ENCODE results near the gene PFKFB2. TPM values are rescaled to one million over a fixed set of nuclear protein-coding genes. Genes with fewer than 3 reads are reported as not detected.

PFKFB2 gene
- polyA plus RNA-seq, 2 of the 4 experiments (the other 2 are of a cell fraction): 7.4 to 8.4 TPM

DNA sequence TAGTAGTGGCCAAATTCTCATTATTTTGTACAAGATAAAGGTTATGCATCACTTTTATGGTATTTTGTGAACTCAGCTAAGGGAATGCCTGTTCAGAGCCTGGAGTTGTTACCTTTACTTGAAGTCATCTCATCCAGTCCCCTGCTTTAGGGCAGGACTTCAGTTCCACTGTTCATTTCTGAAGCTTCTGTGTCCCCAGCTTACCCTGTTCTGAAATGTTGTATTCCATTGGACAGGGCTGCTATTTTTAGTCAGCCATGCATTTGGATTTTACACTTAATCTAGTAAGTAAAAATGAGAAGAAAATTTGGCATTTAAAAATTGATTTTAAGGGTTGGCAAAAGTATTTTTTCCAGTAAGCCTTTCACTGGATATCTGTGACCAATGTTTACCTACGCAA lies 23.9 kb downstream of the PFKFB2 start:
- H3K4me1 ChIP-seq: peaks cover 28% of the 10 kb centered on the region
- no peaks in the 10 kb centered on the region for H3K9me3 ChIP-seq
- ChIA-PET CTCF (interaction anchor here (0.6 to 4.6 kb wide), 13 partner anchors 9 to 595 kb away, joined by 3 to 17 read pairs (median 3); partner anchors contain the start of gene YOD1), POLR2A (no interaction called here)
- H3K4me3 ChIP-seq: no peak overlapping the region
- H3K4me2 ChIP-seq: no peak overlapping the region
- ATAC-seq (no peak), DNase-seq (ENCODE audit: low read depth in 1 of 2, low spot score in 1 of 2) (no peak), FAIRE-seq (no peak)
- WGBS (ENCODE audit: missing lambda C conversion rate): 90% methylated on average over 1 of the region's 1 CpG
- no peak for TF ChIP-seq RAD21 (conservative IDR thresholded peaks at IDR 0.05 in 1 of 2, IDR thresholded peaks at IDR 0.05 in 1 of 2)
- TF ChIP-seq, protein P1, sequence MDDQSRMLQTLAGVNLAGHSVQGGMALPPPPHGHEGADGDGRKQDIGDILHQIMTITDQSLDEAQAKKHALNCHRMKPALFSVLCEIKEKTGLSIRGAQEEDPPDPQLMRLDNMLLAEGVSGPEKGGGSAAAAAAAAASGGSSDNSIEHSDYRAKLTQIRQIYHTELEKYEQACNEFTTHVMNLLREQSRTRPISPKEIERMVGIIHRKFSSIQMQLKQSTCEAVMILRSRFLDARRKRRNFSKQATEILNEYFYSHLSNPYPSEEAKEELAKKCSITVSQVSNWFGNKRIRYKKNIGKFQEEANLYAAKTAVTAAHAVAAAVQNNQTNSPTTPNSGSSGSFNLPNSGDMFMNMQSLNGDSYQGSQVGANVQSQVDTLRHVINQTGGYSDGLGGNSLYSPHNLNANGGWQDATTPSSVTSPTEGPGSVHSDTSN (IDR thresholded peaks at IDR 0.05): no peak
- TF ChIP-seq SREBF2 (IDR thresholded peaks at IDR 0.05): no peak
- TF ChIP-seq MYC (IDR thresholded peaks at IDR 0.05; ENCODE audit: borderline replicate concordance, low read length): no peak
- TF ChIP-seq ZNF302 (CRISPR knock-in tag; IDR thresholded peaks at IDR 0.05): no peak
- TF ChIP-seq HOXB5 (CRISPR knock-in tag; IDR thresholded peaks at IDR 0.05): no peak
- TF ChIP-seq FOXS1 (CRISPR knock-in tag; IDR thresholded peaks at IDR 0.05): no peak
- TF ChIP-seq HOXA7 (CRISPR knock-in tag; IDR thresholded peaks at IDR 0.05): no peak
- TF ChIP-seq FOSB (CRISPR knock-in tag; IDR thresholded peaks at IDR 0.05): no peak
- TF ChIP-seq POLR2A (IDR thresholded peaks at IDR 0.05; ENCODE audit: low read length): no peak
- no peak for TF ChIP-seq CHD4 (IDR thresholded peaks at IDR 0.05; ENCODE audit: borderline replicate concordance)
- no peak for TF ChIP-seq E2F6 (IDR thresholded peaks at IDR 0.05; ENCODE audit: borderline replicate concordance, low read depth)
- no peak for TF ChIP-seq MAZ (IDR thresholded peaks at IDR 0.05; ENCODE audit: borderline replicate concordance, low read depth, low read length)
- TF ChIP-seq ZC3H11A (IDR thresholded peaks at IDR 0.05): no peak
- TF ChIP-seq, protein P2, sequence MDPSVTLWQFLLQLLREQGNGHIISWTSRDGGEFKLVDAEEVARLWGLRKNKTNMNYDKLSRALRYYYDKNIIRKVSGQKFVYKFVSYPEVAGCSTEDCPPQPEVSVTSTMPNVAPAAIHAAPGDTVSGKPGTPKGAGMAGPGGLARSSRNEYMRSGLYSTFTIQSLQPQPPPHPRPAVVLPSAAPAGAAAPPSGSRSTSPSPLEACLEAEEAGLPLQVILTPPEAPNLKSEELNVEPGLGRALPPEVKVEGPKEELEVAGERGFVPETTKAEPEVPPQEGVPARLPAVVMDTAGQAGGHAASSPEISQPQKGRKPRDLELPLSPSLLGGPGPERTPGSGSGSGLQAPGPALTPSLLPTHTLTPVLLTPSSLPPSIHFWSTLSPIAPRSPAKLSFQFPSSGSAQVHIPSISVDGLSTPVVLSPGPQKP (IDR thresholded peaks at IDR 0.05; ENCODE audit: low read depth, low read length): no peak
- no peak for TF ChIP-seq GATA3 (IDR thresholded peaks at IDR 0.05; ENCODE audit: borderline replicate concordance)
- no peak overlapping the region for H3K27ac ChIP-seq

DNA sequence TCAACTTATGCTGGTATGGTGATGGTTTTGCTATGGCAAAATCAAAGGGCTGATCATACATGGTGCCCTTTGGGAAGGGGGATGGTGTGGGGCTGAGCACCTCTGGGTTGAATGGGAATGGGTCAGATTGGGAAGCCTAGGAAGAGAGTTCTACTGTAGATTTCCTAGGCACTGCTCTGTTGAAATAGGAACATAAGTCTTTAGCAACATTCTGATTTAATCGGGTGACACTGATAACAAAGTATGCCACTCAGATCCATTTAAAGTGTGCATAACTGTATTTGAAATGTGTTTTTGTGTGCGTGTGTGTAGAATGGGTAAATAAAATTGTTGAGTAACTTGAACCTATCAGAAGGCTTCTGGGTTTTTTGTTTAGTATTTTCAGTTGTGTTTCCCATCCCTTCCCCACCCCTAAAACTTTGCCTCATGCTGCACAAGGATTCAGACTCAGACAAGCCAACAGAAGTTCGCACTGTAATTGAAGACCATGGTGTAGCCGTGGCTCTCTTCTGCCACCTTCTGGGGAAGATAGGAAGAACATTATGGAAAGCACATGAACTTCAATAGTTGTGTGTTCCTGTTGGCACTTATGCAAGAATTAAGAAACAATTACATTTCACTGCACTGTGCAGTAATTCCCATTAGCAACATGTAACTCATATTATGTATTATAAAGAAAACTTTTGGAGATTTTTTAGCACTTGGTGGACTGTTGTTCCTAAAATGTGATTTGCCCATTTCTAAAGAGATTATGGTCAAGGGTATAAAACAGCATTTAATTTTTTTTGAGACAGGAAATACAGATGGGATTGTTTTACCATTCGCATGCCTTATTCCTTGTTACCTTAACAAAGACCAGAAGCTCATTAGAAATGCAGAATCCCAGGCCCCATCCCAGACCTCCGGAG lies 24.6 kb downstream of the PFKFB2 start:
- FAIRE-seq (peak; percentile 99), DNase-seq (ENCODE audit: low read depth in 1 of 2, low spot score in 1 of 2) (peak; percentile 62 to 78), ATAC-seq (peak; percentile 67 to 93; a peak in 5 of 6 replicates)
- peaks cover 28% of the 10 kb centered on the region for H3K4me1 ChIP-seq
- CTCF ChIA-PET: interaction anchor here (0.7 to 8.4 kb wide), 17 partner anchors 9 to 421 kb away, joined by 3 to 94 read pairs (median 6); partner anchors contain the start of genes C1orf116 and YOD1
- peak overlapping the region; percentile 12 to 29; a peak in 1 of 6 replicates for H3K27ac ChIP-seq
- H3K4me2 ChIP-seq: no peak overlapping the region
- H3K9me3 ChIP-seq: no peaks in the 10 kb centered on the region
- 29% methylated on average over 6 of the region's 6 CpGs for WGBS (ENCODE audit: missing lambda C conversion rate)
- no peak overlapping the region for H3K4me3 ChIP-seq
- POLR2A ChIA-PET: no interaction called here
- TF ChIP-seq JUN (IDR thresholded peaks at IDR 0.05) (no peak), BHLHE40 (IDR thresholded peaks at IDR 0.05; ENCODE audit: low read depth, low read length) (no peak), SMC3 (IDR thresholded peaks at IDR 0.05) (peak; percentile 89), RAD21 (conservative IDR thresholded peaks at IDR 0.05 in 1 of 2, IDR thresholded peaks at IDR 0.05 in 1 of 2) (peak; percentile 90 to 98), CTCF (IDR thresholded peaks at IDR 0.05) (peak; percentile 96)
- TF ChIP-seq, protein P3, sequence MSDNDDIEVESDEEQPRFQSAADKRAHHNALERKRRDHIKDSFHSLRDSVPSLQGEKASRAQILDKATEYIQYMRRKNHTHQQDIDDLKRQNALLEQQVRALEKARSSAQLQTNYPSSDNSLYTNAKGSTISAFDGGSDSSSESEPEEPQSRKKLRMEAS (IDR thresholded peaks at IDR 0.05): peak; percentile 53
- TF ChIP-seq, protein P4, sequence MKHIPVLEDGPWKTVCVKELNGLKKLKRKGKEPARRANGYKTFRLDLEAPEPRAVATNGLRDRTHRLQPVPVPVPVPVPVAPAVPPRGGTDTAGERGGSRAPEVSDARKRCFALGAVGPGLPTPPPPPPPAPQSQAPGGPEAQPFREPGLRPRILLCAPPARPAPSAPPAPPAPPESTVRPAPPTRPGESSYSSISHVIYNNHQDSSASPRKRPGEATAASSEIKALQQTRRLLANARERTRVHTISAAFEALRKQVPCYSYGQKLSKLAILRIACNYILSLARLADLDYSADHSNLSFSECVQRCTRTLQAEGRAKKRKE (CRISPR knock-in tag; IDR thresholded peaks at IDR 0.05; ENCODE audit: low read depth): no peak

Measured in A549 (cell line).